Activated naive CD8-positive, alpha-beta T cell (primary cell): ENCODE data around the gene ATF7IP2.

Source experiments
- H3K27ac Mint-ChIP-seq: one replicate; pipeline ENCODE4 v1.8.0; 2021; ENCODE audit warnings: mixed read lengths
- H3K27me3 Mint-ChIP-seq: one replicate; pipeline ENCODE4 v1.8.0; 2021; ENCODE audit warnings: mixed read lengths
- H3K36me3 Mint-ChIP-seq: one replicate; pipeline ENCODE4 v1.8.0; 2021; ENCODE audit warnings: mixed read lengths
- H3K4me1 Mint-ChIP-seq: one replicate; pipeline ENCODE4 v1.8.0; 2021; ENCODE audit warnings: low read depth, mixed read lengths
- H3K4me3 Mint-ChIP-seq: one replicate; pipeline ENCODE4 v1.8.0; 2021; ENCODE audit warnings: mild to moderate bottlenecking, mixed read lengths
- H3K9me3 Mint-ChIP-seq: one replicate; pipeline ENCODE4 v1.8.0; 2021; ENCODE audit warnings: low read depth, mixed read lengths

ATF7IP2 gene

DNA sequence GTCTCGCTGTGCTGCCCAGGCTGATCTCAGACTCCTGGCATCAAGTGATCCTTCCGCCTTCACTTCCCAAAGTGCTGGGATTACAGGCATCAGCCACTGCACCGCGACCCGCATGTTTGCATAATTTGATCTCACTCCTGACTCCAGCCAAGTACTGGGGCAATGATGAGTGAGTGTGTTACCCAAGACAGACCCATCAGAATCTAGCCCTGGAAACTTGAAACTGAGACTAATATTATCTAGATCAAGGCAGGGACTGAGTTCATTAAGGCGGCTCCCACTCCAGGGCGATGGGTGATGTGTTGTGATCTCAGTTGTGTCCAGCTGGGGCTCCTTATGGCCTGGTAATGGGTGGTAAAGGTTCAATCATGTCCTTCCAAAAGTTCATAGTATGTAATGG, 141.1 kb downstream of the ATF7IP2 start:
- H3K9me3 Mint-ChIP-seq, result no peaks in the 10 kb centered on the region
- H3K27ac Mint-ChIP-seq, result no peak overlapping the region
- no peak overlapping the region for H3K4me3 Mint-ChIP-seq
- no peaks in the 10 kb centered on the region for H3K36me3 Mint-ChIP-seq
- no peaks in the 10 kb centered on the region for H3K4me1 Mint-ChIP-seq
- H3K27me3 Mint-ChIP-seq, result no peaks in the 10 kb centered on the region

DNA sequence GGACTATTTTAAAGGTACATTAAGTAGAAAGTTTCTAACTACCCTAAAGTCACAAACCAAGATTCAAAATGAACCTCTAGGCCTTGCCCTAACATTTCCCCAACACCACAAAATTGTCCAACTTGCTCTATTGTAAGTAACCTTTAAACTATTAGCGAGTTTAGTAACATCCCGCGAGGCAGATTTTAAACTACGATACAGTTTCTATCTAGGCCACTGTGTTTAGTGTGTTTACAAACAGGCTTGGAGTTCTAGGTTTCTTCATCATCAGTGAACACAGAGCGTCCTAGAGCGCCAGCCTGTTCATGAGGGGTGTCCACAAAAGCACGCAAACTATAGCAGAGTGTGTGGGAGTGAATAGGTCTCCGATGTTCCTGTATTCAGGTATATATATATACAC, 142.8 kb downstream of the ATF7IP2 start:
- Mint-ChIP-seq H3K4me1 (no peaks in the 10 kb centered on the region), H3K27ac (no peak overlapping the region), H3K27me3 (no peaks in the 10 kb centered on the region), H3K9me3 (no peaks in the 10 kb centered on the region), H3K36me3 (no peaks in the 10 kb centered on the region), H3K4me3 (no peak overlapping the region)

DNA sequence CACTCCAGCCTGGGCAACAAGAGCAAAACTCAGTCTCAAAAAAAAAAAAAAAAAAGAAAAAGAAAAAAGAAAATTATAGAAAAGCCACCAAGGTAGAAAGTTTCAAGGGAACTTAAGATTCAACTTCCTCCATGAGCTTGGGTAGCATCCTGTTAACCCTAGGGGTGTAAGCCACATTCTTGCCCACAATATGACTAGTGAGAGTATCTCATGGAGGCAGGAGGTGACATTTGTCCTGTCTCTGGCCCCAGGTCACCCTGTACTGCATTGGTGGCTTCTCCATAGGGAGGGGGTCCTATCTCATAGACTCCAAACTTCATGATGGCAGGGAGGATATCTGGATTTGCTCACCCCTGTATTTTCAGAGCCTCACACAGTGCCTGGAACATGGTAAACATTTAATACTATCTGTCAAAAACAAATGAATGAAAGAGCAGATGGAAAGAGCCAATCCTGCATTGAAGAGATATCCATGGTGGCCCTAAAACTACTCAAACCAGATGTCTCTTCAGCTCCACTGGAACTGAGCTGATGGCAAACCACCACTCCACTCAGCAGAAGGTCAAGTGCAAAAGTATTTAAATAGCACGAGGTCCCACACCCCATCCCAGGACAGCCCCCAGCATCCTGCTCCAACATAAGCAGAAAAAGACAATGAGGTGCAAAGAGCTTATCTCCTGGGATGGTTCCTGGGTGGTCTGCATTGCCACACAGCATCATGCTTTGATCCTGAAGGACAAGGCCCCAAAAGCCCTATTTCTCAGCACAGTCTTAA, 144.2 kb downstream of the ATF7IP2 start:
- Mint-ChIP-seq H3K4me1 (no peaks in the 10 kb centered on the region), H3K4me3 (no peak overlapping the region), H3K27ac (no peak overlapping the region), H3K27me3 (no peaks in the 10 kb centered on the region), H3K36me3 (no peaks in the 10 kb centered on the region), H3K9me3 (no peaks in the 10 kb centered on the region)

DNA sequence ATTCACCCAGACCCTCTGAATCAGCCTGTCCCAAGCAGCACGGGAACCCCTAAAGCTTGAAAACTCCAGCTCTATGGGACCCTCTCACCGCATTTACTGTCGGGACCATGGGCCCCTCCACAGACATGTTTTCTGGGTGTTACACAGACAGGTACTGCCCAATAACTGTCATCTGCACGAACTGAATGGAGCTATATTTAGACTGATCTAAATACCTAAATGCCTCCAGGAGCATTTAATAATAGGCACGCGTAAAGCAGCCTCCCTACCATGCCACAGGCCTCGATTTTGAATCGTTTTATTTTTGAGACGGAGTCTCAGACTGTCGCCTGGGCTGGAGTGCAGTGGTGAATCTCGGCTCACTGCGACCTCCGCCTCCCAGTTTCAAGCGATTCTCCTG, 144.8 kb downstream of the ATF7IP2 start:
- Mint-ChIP-seq H3K36me3 (no peaks in the 10 kb centered on the region), H3K9me3 (no peaks in the 10 kb centered on the region), H3K4me1 (no peaks in the 10 kb centered on the region), H3K27ac (no peak overlapping the region), H3K4me3 (no peak overlapping the region), H3K27me3 (no peaks in the 10 kb centered on the region)

DNA sequence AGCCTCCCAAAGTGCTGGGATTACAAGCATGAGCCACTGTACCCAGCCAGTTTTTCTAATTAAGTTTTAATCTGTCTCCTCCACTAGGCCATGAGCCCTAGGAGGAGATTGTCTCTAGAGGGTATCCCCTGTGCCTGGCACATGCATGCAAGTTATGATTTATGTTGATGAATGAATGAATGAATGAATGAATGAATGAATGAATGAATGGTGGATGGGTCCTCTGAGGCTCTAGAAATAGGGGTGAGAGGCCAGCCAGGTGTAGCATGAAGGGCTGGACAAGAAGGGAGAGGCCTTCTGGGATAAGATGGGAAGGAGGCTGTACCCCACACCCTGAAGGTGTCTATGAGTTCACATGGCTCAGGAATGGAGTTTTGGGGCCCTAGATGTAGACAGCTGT, 145.7 kb downstream of the ATF7IP2 start:
- no peak overlapping the region for H3K27ac Mint-ChIP-seq
- no peaks in the 10 kb centered on the region for H3K27me3 Mint-ChIP-seq
- no peaks in the 10 kb centered on the region for H3K9me3 Mint-ChIP-seq
- no peaks in the 10 kb centered on the region for H3K4me1 Mint-ChIP-seq
- no peaks in the 10 kb centered on the region for H3K36me3 Mint-ChIP-seq
- no peak overlapping the region for H3K4me3 Mint-ChIP-seq
